HG03442 (cell line): ENCODE results near the gene TTC39C.

ENCODE experiments used
- ATAC-seq: cut with Tn5 transposase; IDR thresholded peaks from one replicate; pipeline ENCODE4 v1.9.1; 2021; ENCODE audit warnings: mild to moderate bottlenecking, moderate library complexity; ENCODE audit not compliant: unreplicated experiment

Gene TTC39C

GRCh38 chr18:24180048-24180447 is 165.5 kb downstream of the TTC39C start:
- no peak for ATAC-seq

- no peak for ATAC-seq
These were observed 167.3 kb downstream of the TTC39C start for GRCh38 chr18:24181806-24182205.
